Gastroesophageal sphincter (tissue), 4 donors: ENCODE results near the gene SATB2. TPM values are rescaled to one million over a fixed set of nuclear protein-coding genes. Genes with fewer than 3 reads are reported as not detected.

Source experiments
- ATAC-seq: fragments of 150-250 bp; one replicate; pipeline ENCODE4 v1.9.1; 2016; ENCODE audit warnings: mild to moderate bottlenecking, moderate library complexity
- H3K27ac ChIP-seq, 4 donors: fragments of 200-600 bp; sonication (generic) in 3 of 4; 1 replicate in 3 of 4; 2 replicates in 1 of 4; pipeline ENCODE4 v1.5.1; 2016 to 2019
- H3K27me3 ChIP-seq: fragments of 200-600 bp; sonication (generic); one replicate; pipeline ENCODE4 v1.5.1; 2019
- H3K36me3 ChIP-seq, 2 donors: fragments of 200-600 bp; sonication (generic); one replicate each; pipeline ENCODE4 v1.5.1; 2019; ENCODE audit warnings: control low read depth in 1 of 2
- H3K4me1 ChIP-seq, 3 donors: fragments of 200-600 bp; sonication (generic); 1 replicate in 2 of 3; 2 replicates in 1 of 3; pipeline ENCODE4 v1.5.1; 2016 to 2019; ENCODE audit warnings: control low read depth in 2 of 3
- H3K4me3 ChIP-seq, 2 donors: fragments of 200-600 bp; sonication (generic); one replicate each; pipeline ENCODE4 v1.5.1; 2019; ENCODE audit warnings: mild to moderate bottlenecking in 1 of 2, moderate library complexity in 1 of 2
- H3K9me3 ChIP-seq, 3 donors: fragments of 200-600 bp; sonication (generic); one replicate each; pipeline ENCODE4 v1.5.1; 2017 to 2019; ENCODE audit warnings: control low read depth in 2 of 3
- EP300 ChIP-seq: sonication (generic); formaldehyde crosslinking; IDR thresholded peaks from one replicate; pipeline ENCODE4 v1.6.1; 2017; ENCODE audit warnings: antibody characterized with exemption, mild to moderate bottlenecking
- POLR2A ChIP-seq, 2 donors: fragments of 450-650 bp; IDR thresholded peaks; one replicate each; pipeline ENCODE4 v1.6.1; 2017; ENCODE audit warnings: antibody characterized with exemption in 2 of 2, mild to moderate bottlenecking in 2 of 2, moderate library complexity in 1 of 2
- POLR2AphosphoS5 ChIP-seq: sonication (generic); formaldehyde crosslinking; IDR thresholded peaks from one replicate; pipeline ENCODE4 v1.6.1; 2017; ENCODE audit warnings: antibody characterized with exemption
- WGBS, 2 donors: methylation state at CpG; one replicate each; pipeline ENCODE4 v1.1.5; 2018; ENCODE audit warnings: low coverage in 1 of 2; 5-methylcytosine and 5-hydroxymethylcytosine counted together
- total RNA-seq, 4 donors: library from RNA; depleted of rRNA; stranded (reverse); fragments of >200 nt; gene quantifications; one replicate each; pipeline ENCODE4 v1.1.0, GENCODE V29; 2016
- TF ChIP-seq, protein P1 (sequence below), 4 experiments: fragments of 200-600 bp in 2 of 4; fragments of 450-650 bp in 2 of 4; sonication (generic) in 1 of 4; IDR thresholded peaks; one replicate each; pipeline ENCODE4 v1.5.1; 2017 to 2019; ENCODE audit warnings: antibody characterized with exemption in 4 of 4, mild to moderate bottlenecking in 2 of 4, moderate library complexity in 2 of 4

SATB2 gene
- total RNA-seq, 4 donors from 2014 or later = 2.2 to 6.7 (median 3.4) TPM

DNA sequence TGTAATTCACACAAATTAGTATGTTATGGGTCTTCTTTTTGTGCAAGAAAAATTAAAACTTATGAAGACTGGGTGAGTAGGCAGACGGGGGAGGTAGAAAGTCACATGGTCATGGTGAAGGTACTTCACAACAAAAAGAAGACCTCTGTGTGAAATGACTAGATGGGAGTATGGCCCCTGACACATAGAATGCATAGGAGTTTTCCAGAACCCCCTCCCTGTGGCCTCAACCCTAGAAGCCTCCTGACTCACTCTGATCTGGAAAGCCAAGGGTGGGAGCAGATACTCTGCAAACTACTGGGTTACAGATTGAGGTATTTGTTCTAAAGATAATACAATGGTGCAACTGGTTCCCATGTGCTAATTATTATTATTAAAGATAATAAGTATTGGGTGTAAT is 23.2 kb downstream of the SATB2 start:
- ATAC-seq = no peak
- Histone ChIP-seq H3K27me3 (no peaks in the 10 kb centered on the region), H3K27ac (no peak overlapping the region), H3K36me3 (no peaks in the 10 kb centered on the region), H3K9me3 (no peaks in the 10 kb centered on the region), H3K4me3 (no peak overlapping the region), H3K4me1 (no peaks in the 10 kb centered on the region)
- TF ChIP-seq EP300 (no peak), POLR2AphosphoS5 (no peak), POLR2A (IDR thresholded peaks at IDR 0.05) (no peak)
- TF ChIP-seq, protein P1, sequence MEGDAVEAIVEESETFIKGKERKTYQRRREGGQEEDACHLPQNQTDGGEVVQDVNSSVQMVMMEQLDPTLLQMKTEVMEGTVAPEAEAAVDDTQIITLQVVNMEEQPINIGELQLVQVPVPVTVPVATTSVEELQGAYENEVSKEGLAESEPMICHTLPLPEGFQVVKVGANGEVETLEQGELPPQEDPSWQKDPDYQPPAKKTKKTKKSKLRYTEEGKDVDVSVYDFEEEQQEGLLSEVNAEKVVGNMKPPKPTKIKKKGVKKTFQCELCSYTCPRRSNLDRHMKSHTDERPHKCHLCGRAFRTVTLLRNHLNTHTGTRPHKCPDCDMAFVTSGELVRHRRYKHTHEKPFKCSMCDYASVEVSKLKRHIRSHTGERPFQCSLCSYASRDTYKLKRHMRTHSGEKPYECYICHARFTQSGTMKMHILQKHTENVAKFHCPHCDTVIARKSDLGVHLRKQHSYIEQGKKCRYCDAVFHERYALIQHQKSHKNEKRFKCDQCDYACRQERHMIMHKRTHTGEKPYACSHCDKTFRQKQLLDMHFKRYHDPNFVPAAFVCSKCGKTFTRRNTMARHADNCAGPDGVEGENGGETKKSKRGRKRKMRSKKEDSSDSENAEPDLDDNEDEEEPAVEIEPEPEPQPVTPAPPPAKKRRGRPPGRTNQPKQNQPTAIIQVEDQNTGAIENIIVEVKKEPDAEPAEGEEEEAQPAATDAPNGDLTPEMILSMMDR (IDR thresholded peaks at IDR 0.05) = no peak
- 73 to 100% methylated on average over 1 of the region's 1 CpG for WGBS, 2 donors

DNA sequence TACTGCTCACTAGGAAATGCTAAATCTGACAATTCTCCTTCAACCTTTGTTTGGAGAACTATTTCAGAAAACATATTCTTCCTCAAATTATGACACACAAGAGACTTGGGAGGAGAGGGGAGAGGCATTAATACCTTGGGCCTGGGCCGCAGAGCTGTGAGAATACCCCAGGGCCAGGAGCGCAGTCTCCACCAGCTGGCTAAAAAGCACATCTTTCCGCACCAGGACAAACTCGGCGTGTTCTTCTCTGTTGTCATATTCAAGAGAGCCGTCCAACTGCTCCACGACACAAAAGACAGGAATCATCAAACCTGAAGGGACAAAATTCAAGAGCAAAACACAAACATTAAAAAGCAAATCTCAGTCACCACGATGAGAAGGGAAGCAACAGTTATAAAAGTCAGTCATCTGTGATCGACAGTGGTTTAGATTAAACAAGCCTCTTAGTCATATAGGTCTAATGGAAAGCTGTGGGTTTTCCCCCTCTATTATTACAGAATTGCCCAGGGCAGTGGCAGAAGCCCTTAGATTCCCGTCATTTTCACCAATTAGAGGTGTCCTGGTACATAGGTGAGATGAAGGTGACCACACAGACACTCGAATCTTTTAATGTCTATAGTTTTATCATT is 24.4 kb downstream of the SATB2 start:
- no peaks in the 10 kb centered on the region for H3K9me3 ChIP-seq
- no peak overlapping the region for H3K27ac ChIP-seq
- no peaks in the 10 kb centered on the region for H3K4me1 ChIP-seq
- no peak overlapping the region for H3K4me3 ChIP-seq
- TF ChIP-seq, protein P1 (IDR thresholded peaks at IDR 0.05) = no peak
- TF ChIP-seq EP300 (no peak), POLR2A (IDR thresholded peaks at IDR 0.05) (no peak), POLR2AphosphoS5 (no peak)
- no peaks in the 10 kb centered on the region for H3K36me3 ChIP-seq
- no peaks in the 10 kb centered on the region for H3K27me3 ChIP-seq
- ATAC-seq = no peak
- 87 to 90% methylated on average over 5 to 10 of the region's 11 CpGs for WGBS, 2 donors

DNA sequence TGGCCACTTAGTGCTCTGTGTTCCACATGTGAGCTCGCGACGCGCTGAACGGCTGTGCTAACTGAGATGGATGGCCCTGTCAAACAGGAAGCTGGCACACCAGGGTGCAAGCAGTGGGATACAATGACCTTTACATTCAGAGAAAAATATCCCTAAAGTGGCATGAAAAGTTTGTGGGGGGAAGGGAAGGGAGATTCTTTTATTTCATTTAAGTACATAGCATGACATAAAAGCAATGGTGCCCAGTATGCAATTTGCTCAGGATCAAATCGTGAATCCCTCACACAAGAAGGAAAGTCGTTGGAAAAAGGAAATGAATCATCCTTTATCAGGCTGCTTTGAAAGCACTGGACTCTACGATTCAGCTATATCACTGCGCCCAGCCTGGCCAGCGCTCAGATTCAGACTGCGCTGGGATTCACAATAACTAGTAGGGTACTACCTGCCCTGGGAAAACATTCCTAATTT is 26.0 kb downstream of the SATB2 start:
- H3K27me3 ChIP-seq = no peaks in the 10 kb centered on the region
- no peaks in the 10 kb centered on the region for H3K36me3 ChIP-seq
- no peak overlapping the region for H3K4me3 ChIP-seq
- ATAC-seq = no peak
- no peaks in the 10 kb centered on the region for H3K4me1 ChIP-seq
- TF ChIP-seq POLR2A (IDR thresholded peaks at IDR 0.05) = no peak
- no peak for TF ChIP-seq POLR2AphosphoS5
- TF ChIP-seq, protein P1 (IDR thresholded peaks at IDR 0.05) = no peak
- TF ChIP-seq EP300 = no peak
- no peaks in the 10 kb centered on the region for H3K9me3 ChIP-seq
- H3K27ac ChIP-seq = no peak overlapping the region
- 46 to 67% methylated on average over 8 to 10 of the region's 11 CpGs for WGBS, 2 donors

DNA sequence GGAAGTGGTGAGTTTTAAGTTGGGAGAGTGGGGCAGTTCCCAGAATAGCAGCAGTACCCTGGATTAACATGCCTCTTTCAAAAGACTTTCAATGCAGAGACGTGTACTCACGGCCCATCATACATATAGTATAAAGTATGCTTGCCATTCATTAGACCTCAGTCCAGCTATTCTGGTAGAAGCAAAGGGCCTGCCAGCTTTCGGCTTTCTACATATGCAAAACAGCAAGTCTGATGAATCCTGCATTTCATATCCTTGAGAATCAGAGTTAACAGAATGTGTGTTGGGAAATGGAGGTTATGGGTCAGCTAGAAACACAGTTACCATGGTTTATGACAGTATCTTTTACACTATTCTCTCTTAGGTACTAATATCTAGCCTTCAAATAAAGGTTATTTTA is 27.5 kb downstream of the SATB2 start:
- ATAC-seq = no peak
- WGBS, 2 donors = 78 to 100% methylated on average over 3 of the region's 3 CpGs
- TF ChIP-seq, protein P1 (IDR thresholded peaks at IDR 0.05) = no peak
- TF ChIP-seq EP300 (no peak), POLR2AphosphoS5 (no peak), POLR2A (IDR thresholded peaks at IDR 0.05) (no peak)

DNA sequence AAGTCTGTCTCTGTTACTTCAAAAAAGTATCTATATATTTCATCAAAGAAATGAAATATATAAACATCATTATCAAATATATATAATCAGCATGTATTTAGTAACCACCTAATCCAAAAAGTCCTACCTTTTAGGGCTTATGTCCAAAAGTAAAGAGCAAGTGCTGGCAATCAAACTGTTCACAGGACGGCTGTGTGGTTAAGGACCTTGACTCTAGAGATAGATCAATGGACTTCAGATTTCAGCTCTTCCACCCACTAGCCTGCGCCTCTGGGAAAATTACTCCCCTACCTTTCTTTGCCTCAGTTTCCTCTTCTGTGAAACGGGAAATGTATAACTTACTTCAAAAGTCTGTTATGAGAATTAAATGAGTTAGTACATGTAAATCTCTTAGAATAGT is 29.4 kb downstream of the SATB2 start:
- TF ChIP-seq POLR2AphosphoS5 = no peak
- no peak for TF ChIP-seq POLR2A (IDR thresholded peaks at IDR 0.05)
- TF ChIP-seq EP300 = no peak
- TF ChIP-seq, protein P1 (IDR thresholded peaks at IDR 0.05) = no peak
- no peaks in the 10 kb centered on the region for H3K4me1 ChIP-seq
- WGBS, 2 donors = 87 to 94% methylated on average over 2 to 3 of the region's 3 CpGs
- no peaks in the 10 kb centered on the region for H3K9me3 ChIP-seq
- H3K36me3 ChIP-seq = no peaks in the 10 kb centered on the region
- no peak overlapping the region for H3K27ac ChIP-seq
- no peak overlapping the region for H3K4me3 ChIP-seq
- no peak for ATAC-seq
- no peaks in the 10 kb centered on the region for H3K27me3 ChIP-seq

More for the DNA sequence above, 27.5 kb downstream of the SATB2 start:
- H3K36me3 ChIP-seq = no peaks in the 10 kb centered on the region
- no peak overlapping the region for H3K27ac ChIP-seq
- H3K4me3 ChIP-seq = no peak overlapping the region
- no peaks in the 10 kb centered on the region for H3K9me3 ChIP-seq
- no peaks in the 10 kb centered on the region for H3K27me3 ChIP-seq
- no peaks in the 10 kb centered on the region for H3K4me1 ChIP-seq
